GM12891 (cell line): ENCODE results near the gene SIRPA.

Experiments used
- PAX5 ChIP-seq: IDR thresholded peaks from 2 replicates; pipeline ENCODE4 v1.6.1; 2011; ENCODE audit warnings: low read length, moderate library complexity, mild to moderate bottlenecking; ENCODE audit not compliant: insufficient read depth, severe bottlenecking
- POLR2A ChIP-seq: IDR thresholded peaks from 2 replicates; pipeline ENCODE4 v1.6.1; 2011; ENCODE audit warnings: low read depth, low read length, control low read depth
- POLR2AphosphoS5 ChIP-seq: IDR thresholded peaks from 2 replicates; pipeline ENCODE4 v1.6.1; 2011; ENCODE audit warnings: low read depth, low read length, control low read depth
- POU2F2 ChIP-seq: IDR thresholded peaks from 2 replicates; pipeline ENCODE4 v1.6.1; 2011; ENCODE audit warnings: low read depth, mild to moderate bottlenecking, control low read depth, low read length, moderate library complexity
- TAF1 ChIP-seq: IDR thresholded peaks from 2 replicates; pipeline ENCODE4 v1.6.1; 2011; ENCODE audit warnings: low read depth, low read length, control low read depth

- TF ChIP-seq POLR2AphosphoS5 (no peak), POLR2A (no peak), TAF1 (no peak), PAX5 (no peak), POU2F2 (no peak)
These were observed 2.3 kb downstream of the SIRPA start for GRCh38 chr20:1897541-1897940.
